BE2C (cell line): ENCODE measurements around the gene NOS1AP.

ENCODE experiments used
- DNase-seq: peaks from one replicate; pipeline ENCODE4 v3.0.0-alpha.2; 2020
- H3K27me3 ChIP-seq: fragments of 250-450 bp; sonication (Bioruptor Pico); 2 replicates; pipeline ENCODE4 v1.5.1; 2020; ENCODE audit warnings: mild to moderate bottlenecking
- H3K36me3 ChIP-seq: fragments of 250-450 bp; sonication (Bioruptor Pico); 2 replicates; pipeline ENCODE4 v1.5.1; 2020; ENCODE audit warnings: mild to moderate bottlenecking
- H3K4me1 ChIP-seq: fragments of 250-450 bp; sonication (Bioruptor Pico); 2 replicates; pipeline ENCODE4 v1.5.1; 2020
- H3K4me3 ChIP-seq: 2 replicates; pipeline ENCODE4 v1.5.1; 2011; ENCODE audit warnings: low read depth, low read length
- H3K9me3 ChIP-seq: fragments of 250-450 bp; sonication (Bioruptor Pico); 2 replicates; pipeline ENCODE4 v1.5.1; 2020
- TF ChIP-seq, protein P1 (sequence below): IDR thresholded peaks from 2 replicates; pipeline ENCODE4 v1.5.1; 2012; ENCODE audit warnings: mild to moderate bottlenecking, low read depth, low read length

NOS1AP gene

DNA sequence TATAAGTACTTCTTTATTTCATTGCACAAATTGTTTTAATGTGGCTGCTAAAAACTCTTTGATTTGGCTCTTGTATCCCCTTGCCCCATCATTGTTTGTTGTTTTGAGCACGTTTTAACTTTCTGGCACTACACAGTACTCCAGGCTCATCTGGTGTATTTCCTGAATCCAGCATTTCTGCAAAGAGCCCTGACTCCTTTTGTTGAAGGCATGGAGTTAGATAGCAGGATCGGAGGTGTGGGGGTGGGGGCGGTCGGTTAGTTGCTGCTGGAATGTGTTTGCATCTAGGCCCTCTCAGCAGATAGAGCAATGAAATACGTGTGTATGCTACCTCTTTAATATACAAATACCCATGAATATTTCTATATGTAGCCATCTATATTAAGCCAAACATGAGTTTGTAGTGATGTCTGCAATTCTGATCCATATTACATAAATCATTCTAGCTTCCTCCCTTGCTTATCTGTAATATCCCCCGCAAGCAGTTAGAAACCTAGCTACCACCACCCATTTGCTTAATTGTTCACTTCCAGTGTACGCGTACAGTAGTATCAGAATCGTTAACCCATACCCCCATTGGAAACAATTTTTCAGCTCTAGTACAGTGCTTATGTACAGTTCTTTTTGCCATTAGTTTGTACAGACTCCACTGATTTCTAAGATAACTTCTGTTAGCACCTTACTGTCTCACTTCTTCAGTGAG, 106.0 kb downstream of the NOS1AP start:
- TF ChIP-seq, protein P1, sequence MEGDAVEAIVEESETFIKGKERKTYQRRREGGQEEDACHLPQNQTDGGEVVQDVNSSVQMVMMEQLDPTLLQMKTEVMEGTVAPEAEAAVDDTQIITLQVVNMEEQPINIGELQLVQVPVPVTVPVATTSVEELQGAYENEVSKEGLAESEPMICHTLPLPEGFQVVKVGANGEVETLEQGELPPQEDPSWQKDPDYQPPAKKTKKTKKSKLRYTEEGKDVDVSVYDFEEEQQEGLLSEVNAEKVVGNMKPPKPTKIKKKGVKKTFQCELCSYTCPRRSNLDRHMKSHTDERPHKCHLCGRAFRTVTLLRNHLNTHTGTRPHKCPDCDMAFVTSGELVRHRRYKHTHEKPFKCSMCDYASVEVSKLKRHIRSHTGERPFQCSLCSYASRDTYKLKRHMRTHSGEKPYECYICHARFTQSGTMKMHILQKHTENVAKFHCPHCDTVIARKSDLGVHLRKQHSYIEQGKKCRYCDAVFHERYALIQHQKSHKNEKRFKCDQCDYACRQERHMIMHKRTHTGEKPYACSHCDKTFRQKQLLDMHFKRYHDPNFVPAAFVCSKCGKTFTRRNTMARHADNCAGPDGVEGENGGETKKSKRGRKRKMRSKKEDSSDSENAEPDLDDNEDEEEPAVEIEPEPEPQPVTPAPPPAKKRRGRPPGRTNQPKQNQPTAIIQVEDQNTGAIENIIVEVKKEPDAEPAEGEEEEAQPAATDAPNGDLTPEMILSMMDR = no peak
- no peak for DNase-seq
- no peaks in the 10 kb centered on the region for H3K27me3 ChIP-seq
- H3K4me1 ChIP-seq = no peaks in the 10 kb centered on the region; the same call in 1 of the 2 replicates
- no peaks in the 10 kb centered on the region for H3K9me3 ChIP-seq
- H3K4me3 ChIP-seq = no peak overlapping the region
- H3K36me3 ChIP-seq = no peaks in the 10 kb centered on the region

DNA sequence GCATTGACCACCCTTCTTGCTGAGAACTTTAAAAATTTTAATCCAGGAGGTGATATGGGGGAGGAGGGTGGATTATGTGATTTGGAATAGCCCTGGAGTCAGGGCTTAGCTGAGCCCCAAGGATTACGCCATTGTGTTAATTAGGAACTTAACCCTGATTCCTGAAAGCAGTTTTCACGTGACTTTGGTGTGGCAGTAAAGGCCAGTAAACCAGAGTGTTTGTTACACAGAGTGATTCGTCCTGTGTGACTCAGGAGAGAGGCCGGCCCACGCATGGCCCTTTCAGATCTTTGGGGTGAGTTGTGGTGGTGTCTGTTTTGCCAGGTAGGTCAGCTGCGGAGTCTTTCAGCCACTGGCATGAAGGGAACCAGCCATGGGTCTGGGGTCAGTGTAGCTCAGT, 107.6 kb downstream of the NOS1AP start:
- no peaks in the 10 kb centered on the region; the same call in 1 of the 2 replicates for H3K4me1 ChIP-seq
- no peaks in the 10 kb centered on the region for H3K27me3 ChIP-seq
- H3K4me3 ChIP-seq = no peak overlapping the region
- TF ChIP-seq, protein P1 = no peak
- no peaks in the 10 kb centered on the region for H3K9me3 ChIP-seq
- DNase-seq = no peak
- H3K36me3 ChIP-seq = no peaks in the 10 kb centered on the region

DNA sequence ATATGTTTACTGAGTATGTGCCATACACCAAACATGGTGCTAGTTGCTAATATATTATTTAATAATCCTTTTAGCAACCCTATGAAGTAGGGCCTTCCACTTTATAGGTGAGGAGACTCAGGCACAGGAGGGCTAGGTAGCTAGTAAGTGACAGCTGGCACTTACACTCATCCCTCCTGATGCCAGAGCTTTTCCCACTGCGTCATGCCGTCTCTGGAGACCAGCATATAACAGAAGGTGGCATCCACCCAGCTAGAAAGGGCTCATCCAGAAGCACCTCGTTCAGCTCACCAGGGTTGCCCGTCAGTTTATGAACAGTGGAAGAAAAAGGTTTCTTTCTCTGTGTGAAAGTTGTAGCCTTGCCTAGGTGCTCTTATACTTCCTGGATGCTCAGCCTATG, 108.9 kb downstream of the NOS1AP start:
- H3K27me3 ChIP-seq = no peaks in the 10 kb centered on the region
- no peaks in the 10 kb centered on the region for H3K36me3 ChIP-seq
- no peaks in the 10 kb centered on the region for H3K9me3 ChIP-seq
- TF ChIP-seq, protein P1 = no peak
- H3K4me3 ChIP-seq = no peak overlapping the region
- no peak for DNase-seq
- H3K4me1 ChIP-seq = no peaks in the 10 kb centered on the region; the same call in 1 of the 2 replicates

DNA sequence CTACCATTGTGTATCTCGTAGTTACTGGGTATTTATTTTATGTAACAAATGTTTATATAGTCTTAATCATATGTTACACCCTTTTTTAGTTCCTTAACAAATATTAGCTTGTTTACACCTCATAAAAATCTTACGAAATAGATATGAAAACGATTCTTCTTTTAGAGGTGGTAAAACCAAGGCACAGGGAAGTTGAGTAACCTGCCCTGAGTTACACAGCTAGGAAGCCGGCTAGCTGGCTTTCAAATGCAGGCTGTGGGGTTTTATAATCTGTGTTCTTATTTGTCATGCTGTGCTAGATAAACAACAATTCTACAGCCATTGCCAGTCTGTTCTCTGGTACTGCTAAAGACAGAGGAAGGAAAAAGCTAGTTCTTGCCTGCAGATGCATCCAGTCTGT, 109.6 kb downstream of the NOS1AP start:
- no peaks in the 10 kb centered on the region for H3K36me3 ChIP-seq
- TF ChIP-seq, protein P1 = no peak
- no peaks in the 10 kb centered on the region for H3K27me3 ChIP-seq
- no peaks in the 10 kb centered on the region; the same call in 1 of the 2 replicates for H3K4me1 ChIP-seq
- no peak overlapping the region for H3K4me3 ChIP-seq
- no peaks in the 10 kb centered on the region for H3K9me3 ChIP-seq
- no peak for DNase-seq

DNA sequence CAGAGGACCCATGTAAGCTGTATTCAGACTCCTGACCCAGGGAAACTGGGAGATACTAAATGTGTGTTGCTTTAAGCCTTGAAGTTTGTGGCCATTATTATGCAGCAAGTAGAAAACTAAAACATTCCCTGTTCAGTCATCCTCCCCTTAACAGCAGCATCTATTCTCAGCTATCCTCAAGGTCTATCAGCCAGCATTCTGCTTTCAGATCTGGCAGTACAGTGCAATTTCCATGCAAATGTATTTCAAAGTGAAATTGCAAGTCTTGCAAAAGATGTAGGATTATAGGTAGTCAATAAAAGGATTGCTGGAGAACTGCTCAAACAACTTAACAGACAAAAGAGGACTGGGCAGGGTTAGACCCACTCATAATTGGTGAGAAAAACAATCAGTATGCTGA, 111.3 kb downstream of the NOS1AP start:
- TF ChIP-seq, protein P1 = no peak
- Histone ChIP-seq H3K4me1 (no peaks in the 10 kb centered on the region; the same call in 1 of the 2 replicates), H3K27me3 (no peaks in the 10 kb centered on the region), H3K9me3 (no peaks in the 10 kb centered on the region), H3K36me3 (no peaks in the 10 kb centered on the region), H3K4me3 (no peak overlapping the region)
- no peak for DNase-seq

DNA sequence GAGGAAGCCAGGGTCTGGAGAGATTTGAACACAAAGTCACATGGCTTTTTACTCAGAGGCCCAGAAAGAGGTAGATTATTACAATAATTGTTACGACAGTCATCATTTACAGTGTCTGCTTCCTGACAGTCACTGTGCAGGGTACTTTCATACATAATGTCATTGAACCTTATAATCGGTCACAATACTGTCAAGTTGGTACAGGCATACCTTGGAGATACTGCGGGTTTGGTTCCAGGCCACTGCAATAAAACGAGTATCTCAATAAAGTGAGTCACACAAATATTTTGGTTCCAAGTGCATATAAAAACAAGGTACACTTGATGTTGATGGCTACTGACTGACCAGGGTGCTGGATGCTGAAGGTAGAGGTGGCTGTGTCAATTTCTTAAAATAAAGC, 112.6 kb downstream of the NOS1AP start:
- Histone ChIP-seq H3K4me3 (no peak overlapping the region), H3K27me3 (no peaks in the 10 kb centered on the region), H3K36me3 (no peaks in the 10 kb centered on the region), H3K4me1 (no peaks in the 10 kb centered on the region), H3K9me3 (no peaks in the 10 kb centered on the region)
- no peak for DNase-seq
- TF ChIP-seq, protein P1 = no peak
